SK-N-SH (cell line): ENCODE data around the gene QSOX2.

Experiments
- EP300 ChIP-seq, 2 experiments: IDR thresholded peaks; 2 replicates each; pipeline versions ENCODE4 v1.4.0 to v1.6.1; 2012; ENCODE audit warnings: borderline replicate concordance in 1 of 2, low read depth in 1 of 2, low read length in 1 of 2
- GATA2 ChIP-seq: sonication (generic); formaldehyde crosslinking; IDR thresholded peaks from 2 replicates; pipeline ENCODE4 v1.5.0; 2020; ENCODE audit warnings: mild to moderate bottlenecking, missing genetic modification reagents
- POLR2AphosphoS5 ChIP-seq: IDR thresholded peaks from 2 replicates; pipeline ENCODE4 v1.6.1; 2012; ENCODE audit warnings: low read depth, low read length
- SMC3 ChIP-seq: IDR thresholded peaks from 2 replicates; pipeline ENCODE4 v1.6.1; 2012; ENCODE audit warnings: low read depth, low read length, improper control_type of control experiment
- TF ChIP-seq, protein P1 (sequence below): IDR thresholded peaks from 2 replicates; pipeline ENCODE4 v1.6.1; 2012; ENCODE audit warnings: mild to moderate bottlenecking, low read depth, low read length, moderate library complexity
- TF ChIP-seq, protein P2 (sequence below): fragments of 200-600 bp; sonication (generic); IDR thresholded peaks from 2 replicates; pipeline ENCODE4 v1.6.1; 2017; ENCODE audit warnings: antibody characterized with exemption, mild to moderate bottlenecking, moderate library complexity
- TF ChIP-seq, protein P3 (sequence below): IDR thresholded peaks from 2 replicates; pipeline ENCODE4 v1.4.0; 2012; ENCODE audit warnings: low read depth, borderline replicate concordance
- TF ChIP-seq, protein P4 (sequence below): fragments of 150-350 bp; IDR thresholded peaks from 2 replicates; pipeline ENCODE4 v1.6.1; 2017; ENCODE audit warnings: antibody characterized with exemption, low read length, low read depth, borderline replicate concordance

DNA sequence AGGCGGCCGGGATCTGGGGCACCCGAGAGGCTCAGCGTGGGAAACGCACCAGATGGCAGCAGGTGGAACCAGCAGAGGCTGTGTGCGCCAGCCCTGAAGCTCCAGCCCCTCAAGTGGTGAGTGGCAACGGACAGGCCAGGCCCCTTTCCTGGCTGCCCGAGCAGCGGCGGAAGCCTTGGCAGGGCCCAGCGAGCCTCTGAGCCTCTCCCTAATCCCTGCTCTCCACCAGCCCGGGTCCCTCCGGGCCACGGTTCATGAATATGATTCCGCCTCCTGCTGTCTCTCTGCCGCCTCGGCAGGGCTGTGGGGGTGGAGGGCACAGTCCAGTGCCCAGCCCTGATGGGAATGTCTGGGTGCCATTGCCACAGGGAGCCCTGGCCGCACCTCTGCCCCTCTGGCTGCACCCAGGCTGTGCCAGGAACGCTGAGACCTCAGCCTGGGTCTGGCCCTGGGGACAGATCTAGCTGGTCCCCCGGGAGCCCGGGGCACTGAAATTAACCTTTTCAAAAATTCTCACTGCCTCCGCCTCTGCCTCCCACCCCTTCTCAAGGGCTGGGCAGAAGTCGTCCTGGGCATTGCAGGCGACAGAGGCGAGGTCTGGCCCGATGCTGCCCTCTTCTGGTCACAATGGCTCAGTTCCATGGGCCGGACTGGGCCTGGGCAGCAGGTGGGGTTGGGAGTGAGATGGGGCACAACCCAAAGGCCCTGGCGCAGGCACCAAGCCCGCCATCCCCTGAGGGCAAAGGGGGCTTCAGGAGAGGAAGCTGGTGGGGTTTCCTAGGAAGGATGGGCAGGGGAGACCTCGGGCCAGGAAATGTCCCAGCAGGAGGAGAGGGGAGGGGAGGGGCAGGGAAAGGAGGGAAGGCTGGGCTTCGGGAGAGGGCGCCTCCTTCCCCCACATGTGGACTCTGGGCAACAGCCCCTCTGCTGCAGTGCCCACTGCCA, 38.0 kb upstream of the QSOX2 start:
- TF ChIP-seq, protein P1, sequence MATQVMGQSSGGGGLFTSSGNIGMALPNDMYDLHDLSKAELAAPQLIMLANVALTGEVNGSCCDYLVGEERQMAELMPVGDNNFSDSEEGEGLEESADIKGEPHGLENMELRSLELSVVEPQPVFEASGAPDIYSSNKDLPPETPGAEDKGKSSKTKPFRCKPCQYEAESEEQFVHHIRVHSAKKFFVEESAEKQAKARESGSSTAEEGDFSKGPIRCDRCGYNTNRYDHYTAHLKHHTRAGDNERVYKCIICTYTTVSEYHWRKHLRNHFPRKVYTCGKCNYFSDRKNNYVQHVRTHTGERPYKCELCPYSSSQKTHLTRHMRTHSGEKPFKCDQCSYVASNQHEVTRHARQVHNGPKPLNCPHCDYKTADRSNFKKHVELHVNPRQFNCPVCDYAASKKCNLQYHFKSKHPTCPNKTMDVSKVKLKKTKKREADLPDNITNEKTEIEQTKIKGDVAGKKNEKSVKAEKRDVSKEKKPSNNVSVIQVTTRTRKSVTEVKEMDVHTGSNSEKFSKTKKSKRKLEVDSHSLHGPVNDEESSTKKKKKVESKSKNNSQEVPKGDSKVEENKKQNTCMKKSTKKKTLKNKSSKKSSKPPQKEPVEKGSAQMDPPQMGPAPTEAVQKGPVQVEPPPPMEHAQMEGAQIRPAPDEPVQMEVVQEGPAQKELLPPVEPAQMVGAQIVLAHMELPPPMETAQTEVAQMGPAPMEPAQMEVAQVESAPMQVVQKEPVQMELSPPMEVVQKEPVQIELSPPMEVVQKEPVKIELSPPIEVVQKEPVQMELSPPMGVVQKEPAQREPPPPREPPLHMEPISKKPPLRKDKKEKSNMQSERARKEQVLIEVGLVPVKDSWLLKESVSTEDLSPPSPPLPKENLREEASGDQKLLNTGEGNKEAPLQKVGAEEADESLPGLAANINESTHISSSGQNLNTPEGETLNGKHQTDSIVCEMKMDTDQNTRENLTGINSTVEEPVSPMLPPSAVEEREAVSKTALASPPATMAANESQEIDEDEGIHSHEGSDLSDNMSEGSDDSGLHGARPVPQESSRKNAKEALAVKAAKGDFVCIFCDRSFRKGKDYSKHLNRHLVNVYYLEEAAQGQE, result no peak
- TF ChIP-seq, protein P2, sequence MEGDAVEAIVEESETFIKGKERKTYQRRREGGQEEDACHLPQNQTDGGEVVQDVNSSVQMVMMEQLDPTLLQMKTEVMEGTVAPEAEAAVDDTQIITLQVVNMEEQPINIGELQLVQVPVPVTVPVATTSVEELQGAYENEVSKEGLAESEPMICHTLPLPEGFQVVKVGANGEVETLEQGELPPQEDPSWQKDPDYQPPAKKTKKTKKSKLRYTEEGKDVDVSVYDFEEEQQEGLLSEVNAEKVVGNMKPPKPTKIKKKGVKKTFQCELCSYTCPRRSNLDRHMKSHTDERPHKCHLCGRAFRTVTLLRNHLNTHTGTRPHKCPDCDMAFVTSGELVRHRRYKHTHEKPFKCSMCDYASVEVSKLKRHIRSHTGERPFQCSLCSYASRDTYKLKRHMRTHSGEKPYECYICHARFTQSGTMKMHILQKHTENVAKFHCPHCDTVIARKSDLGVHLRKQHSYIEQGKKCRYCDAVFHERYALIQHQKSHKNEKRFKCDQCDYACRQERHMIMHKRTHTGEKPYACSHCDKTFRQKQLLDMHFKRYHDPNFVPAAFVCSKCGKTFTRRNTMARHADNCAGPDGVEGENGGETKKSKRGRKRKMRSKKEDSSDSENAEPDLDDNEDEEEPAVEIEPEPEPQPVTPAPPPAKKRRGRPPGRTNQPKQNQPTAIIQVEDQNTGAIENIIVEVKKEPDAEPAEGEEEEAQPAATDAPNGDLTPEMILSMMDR, result peak; percentile 83
- TF ChIP-seq GATA2 (CRISPR knock-in tag), result no peak
- no peak for TF ChIP-seq EP300 (IDR thresholded peaks at IDR 0.05; ENCODE audit: borderline replicate concordance in 1 of 2, low read depth in 1 of 2, low read length in 1 of 2)
- TF ChIP-seq POLR2AphosphoS5, result no peak
- TF ChIP-seq, protein P3, sequence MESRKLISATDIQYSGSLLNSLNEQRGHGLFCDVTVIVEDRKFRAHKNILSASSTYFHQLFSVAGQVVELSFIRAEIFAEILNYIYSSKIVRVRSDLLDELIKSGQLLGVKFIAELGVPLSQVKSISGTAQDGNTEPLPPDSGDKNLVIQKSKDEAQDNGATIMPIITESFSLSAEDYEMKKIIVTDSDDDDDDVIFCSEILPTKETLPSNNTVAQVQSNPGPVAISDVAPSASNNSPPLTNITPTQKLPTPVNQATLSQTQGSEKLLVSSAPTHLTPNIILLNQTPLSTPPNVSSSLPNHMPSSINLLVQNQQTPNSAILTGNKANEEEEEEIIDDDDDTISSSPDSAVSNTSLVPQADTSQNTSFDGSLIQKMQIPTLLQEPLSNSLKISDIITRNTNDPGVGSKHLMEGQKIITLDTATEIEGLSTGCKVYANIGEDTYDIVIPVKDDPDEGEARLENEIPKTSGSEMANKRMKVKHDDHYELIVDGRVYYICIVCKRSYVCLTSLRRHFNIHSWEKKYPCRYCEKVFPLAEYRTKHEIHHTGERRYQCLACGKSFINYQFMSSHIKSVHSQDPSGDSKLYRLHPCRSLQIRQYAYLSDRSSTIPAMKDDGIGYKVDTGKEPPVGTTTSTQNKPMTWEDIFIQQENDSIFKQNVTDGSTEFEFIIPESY, result no peak
- TF ChIP-seq, protein P4, sequence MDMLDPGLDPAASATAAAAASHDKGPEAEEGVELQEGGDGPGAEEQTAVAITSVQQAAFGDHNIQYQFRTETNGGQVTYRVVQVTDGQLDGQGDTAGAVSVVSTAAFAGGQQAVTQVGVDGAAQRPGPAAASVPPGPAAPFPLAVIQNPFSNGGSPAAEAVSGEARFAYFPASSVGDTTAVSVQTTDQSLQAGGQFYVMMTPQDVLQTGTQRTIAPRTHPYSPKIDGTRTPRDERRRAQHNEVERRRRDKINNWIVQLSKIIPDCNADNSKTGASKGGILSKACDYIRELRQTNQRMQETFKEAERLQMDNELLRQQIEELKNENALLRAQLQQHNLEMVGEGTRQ, result no peak
- TF ChIP-seq SMC3, result peak; percentile 84
